ENCODE data around the gene CST4. TPM values are rescaled to one million over a fixed set of nuclear protein-coding genes. Genes with fewer than 3 reads are reported as not detected.
"Not testable (repeated sequence)": the region's sequence is repeated elsewhere in the genome, so short reads cannot be mapped to it uniquely, and the experiment has no call there.

Gene CST4, protein sequence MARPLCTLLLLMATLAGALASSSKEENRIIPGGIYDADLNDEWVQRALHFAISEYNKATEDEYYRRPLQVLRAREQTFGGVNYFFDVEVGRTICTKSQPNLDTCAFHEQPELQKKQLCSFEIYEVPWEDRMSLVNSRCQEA
- not detected for total RNA-seq

DNA sequence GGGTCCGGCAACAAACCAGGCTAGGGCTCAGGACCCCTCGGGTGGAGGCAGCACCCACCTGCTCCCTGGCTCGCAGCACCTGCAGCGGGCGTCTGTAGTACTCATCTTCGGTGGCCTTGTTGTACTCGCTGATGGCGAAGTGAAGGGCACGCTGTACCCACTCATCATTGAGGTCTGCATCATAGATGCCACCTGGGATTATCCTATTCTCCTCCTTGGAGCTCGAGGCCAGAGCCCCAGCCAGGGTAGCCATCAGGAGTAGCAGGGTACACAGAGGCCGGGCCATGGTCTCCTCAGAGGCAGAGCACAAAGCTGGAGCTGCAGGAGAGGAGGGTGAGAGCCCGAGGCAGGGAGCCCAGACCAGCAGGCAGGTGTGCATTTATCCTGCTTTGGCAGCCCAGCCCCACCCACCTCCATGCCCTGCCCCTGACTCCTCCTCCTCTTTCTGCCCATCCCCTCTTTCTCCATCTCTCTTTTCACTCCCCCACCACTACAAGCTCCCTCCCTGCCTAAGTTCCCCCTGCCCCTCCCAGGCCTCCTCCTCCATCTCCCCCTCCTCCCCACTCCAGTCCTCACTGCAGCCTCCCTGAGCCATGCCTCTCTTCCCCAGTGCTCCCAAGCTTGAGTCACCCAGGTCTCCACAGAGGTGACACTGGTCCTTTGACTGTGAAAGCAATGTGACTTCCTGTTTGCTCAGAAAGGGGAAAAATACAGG is at the start of gene CST4:
CST4 (minus strand) TSS at position 355 of the 715 bp plus-strand sequence; CDS start at position 286, 69 bp downstream.
- H3K27ac ChIP-seq; DNase-seq; H3K4me1 ChIP-seq; H3K36me3 ChIP-seq; H3K4me3 ChIP-seq; intact Hi-C loops (cut with DNase I); H3K9me3 ChIP-seq: not testable (repeated sequence)
- H3K27me3 ChIP-seq, result peaks cover 0 to 37% (median 0%) of the 10 kb centered on the region in 4 donors
- WGBS, 2 donors, result 31 to 66% methylated on average over 3 to 9 of the region's 12 CpGs

DNA sequence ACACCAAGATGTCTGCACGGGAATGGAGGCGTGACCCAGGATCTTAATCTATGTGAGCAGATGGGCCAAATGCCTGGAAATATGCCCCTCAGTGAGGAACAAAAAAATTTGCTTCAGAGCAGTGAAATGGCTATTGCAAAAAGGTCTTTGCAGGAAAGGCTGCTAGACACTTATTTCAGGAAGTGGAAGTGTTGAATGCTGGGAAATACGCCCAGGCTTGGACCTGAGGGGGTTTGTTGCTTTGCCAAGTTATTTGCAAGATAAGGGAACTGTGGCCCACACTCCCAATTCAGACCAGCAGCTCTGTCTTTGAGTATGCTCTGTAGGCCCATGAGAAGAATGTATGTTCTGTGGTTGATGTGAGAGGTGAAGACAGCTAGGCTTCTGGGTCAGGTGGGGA is 46.6 kb upstream of the CST4 start:
- H3K27ac ChIP-seq; H3K4me1 ChIP-seq; DNase-seq; H3K4me3 ChIP-seq; intact Hi-C loops (cut with DNase I); H3K36me3 ChIP-seq; H3K9me3 ChIP-seq; H3K27me3 ChIP-seq: not testable (repeated sequence)
- WGBS, 2 donors, result 60 to 61% methylated on average over 3 of the region's 3 CpGs

- WGBS, 2 donors, result 79 to 80% methylated on average over 1 to 2 of the region's 2 CpGs
- H3K4me1 ChIP-seq; H3K9me3 ChIP-seq; H3K27me3 ChIP-seq; H3K4me3 ChIP-seq; intact Hi-C loops (cut with DNase I); H3K27ac ChIP-seq; DNase-seq; H3K36me3 ChIP-seq: not testable (repeated sequence)
These were observed 46.1 kb upstream of the CST4 start for GRCh38 chr20:23734949-23735348.

DNA sequence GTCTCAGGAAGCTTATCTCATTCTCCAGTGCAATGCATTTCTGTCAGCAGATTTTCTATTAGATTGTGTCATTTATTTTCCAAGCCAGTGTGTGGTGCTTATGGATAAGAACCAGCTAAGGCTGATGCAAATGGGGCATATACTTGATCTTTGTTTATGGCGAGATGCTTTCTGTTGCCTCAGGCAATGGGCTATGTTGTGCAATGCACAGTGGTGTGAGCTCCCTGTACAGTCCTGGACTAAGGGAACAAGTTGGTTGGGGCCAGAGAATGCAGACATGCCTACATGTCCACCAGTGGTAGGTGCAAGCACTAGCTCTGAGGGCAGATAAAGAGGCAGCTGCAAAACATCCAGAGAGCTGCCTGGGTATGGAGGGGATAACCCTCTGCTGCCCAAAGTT is 45.6 kb upstream of the CST4 start:
- H3K4me3 ChIP-seq; H3K9me3 ChIP-seq; H3K4me1 ChIP-seq; H3K27ac ChIP-seq; H3K36me3 ChIP-seq; DNase-seq; intact Hi-C loops (cut with DNase I); H3K27me3 ChIP-seq: not testable (repeated sequence)
- 36% methylated on average over 1 of the region's 1 CpG; no CpG with 5 or more reads in 1 of the 2 donors for WGBS, 2 donors

- H3K27ac ChIP-seq, result no peak overlapping the region
- no peaks in the 10 kb centered on the region for H3K27me3 ChIP-seq
- no peaks in the 10 kb centered on the region for H3K36me3 ChIP-seq
- 73 to 77% methylated on average over 3 of the region's 3 CpGs for WGBS, 2 donors
- no peaks in the 10 kb centered on the region for H3K4me1 ChIP-seq
- TF ChIP-seq CTCF (IDR thresholded peaks at IDR 0.05) (no peak), POLR2A (IDR thresholded peaks at IDR 0.05) (no peak)
- intact Hi-C loops (cut with DNase I), result no loop called here
- H3K4me3 ChIP-seq, result no peak overlapping the region
- no peak for DNase-seq
- no peaks in the 10 kb centered on the region for H3K9me3 ChIP-seq
These were observed 38.2 kb upstream of the CST4 start for GRCh38 chr20:23727016-23727415.

- no peaks in the 10 kb centered on the region for H3K4me1 ChIP-seq
- WGBS, 2 donors, result 81 to 85% methylated on average over 3 of the region's 3 CpGs
- intact Hi-C loops (cut with DNase I), result no loop called here
- H3K4me3 ChIP-seq, result no peak overlapping the region
- no peak for TF ChIP-seq CTCF (IDR thresholded peaks at IDR 0.05)
- no peak for TF ChIP-seq POLR2A (IDR thresholded peaks at IDR 0.05)
- DNase-seq, result no peak
- H3K36me3 ChIP-seq, result no peaks in the 10 kb centered on the region
- peaks cover 0 to 5% (median 0%) of the 10 kb centered on the region in 4 donors for H3K27me3 ChIP-seq
- H3K9me3 ChIP-seq, result no peaks in the 10 kb centered on the region
- no peak overlapping the region for H3K27ac ChIP-seq
These were observed 36.3 kb upstream of the CST4 start for GRCh38 chr20:23725102-23725501.

GRCh38 chr20:23723659-23724307 is 34.9 kb upstream of the CST4 start:
- H3K4me1 ChIP-seq; H3K36me3 ChIP-seq; H3K4me3 ChIP-seq; H3K27ac ChIP-seq; H3K9me3 ChIP-seq; H3K27me3 ChIP-seq; DNase-seq; intact Hi-C loops (cut with DNase I): not testable (repeated sequence)
- 48 to 50% methylated on average over 2 of the region's 2 CpGs for WGBS, 2 donors
- TF ChIP-seq CTCF (IDR thresholded peaks at IDR 0.05), result peak in 4 of 6 experiments; percentile 25 to 50 (median 47)

- intact Hi-C loops (cut with DNase I); H3K9me3 ChIP-seq; H3K4me3 ChIP-seq; H3K27me3 ChIP-seq; H3K4me1 ChIP-seq; H3K27ac ChIP-seq; H3K36me3 ChIP-seq; DNase-seq: not testable (repeated sequence)
- 70 to 75% methylated on average over 5 of the region's 5 CpGs for WGBS, 2 donors
These were observed 34.0 kb upstream of the CST4 start for GRCh38 chr20:23722851-23723250.

Data from esophagus squamous epithelium (tissue), 5 donors.